ENCODE measurements around the gene PITPNC1.
"Not testable (repeated sequence)": the region's sequence is repeated elsewhere in the genome, so short reads cannot be mapped to it uniquely, and the experiment has no call there.

PITPNC1 gene

DNA sequence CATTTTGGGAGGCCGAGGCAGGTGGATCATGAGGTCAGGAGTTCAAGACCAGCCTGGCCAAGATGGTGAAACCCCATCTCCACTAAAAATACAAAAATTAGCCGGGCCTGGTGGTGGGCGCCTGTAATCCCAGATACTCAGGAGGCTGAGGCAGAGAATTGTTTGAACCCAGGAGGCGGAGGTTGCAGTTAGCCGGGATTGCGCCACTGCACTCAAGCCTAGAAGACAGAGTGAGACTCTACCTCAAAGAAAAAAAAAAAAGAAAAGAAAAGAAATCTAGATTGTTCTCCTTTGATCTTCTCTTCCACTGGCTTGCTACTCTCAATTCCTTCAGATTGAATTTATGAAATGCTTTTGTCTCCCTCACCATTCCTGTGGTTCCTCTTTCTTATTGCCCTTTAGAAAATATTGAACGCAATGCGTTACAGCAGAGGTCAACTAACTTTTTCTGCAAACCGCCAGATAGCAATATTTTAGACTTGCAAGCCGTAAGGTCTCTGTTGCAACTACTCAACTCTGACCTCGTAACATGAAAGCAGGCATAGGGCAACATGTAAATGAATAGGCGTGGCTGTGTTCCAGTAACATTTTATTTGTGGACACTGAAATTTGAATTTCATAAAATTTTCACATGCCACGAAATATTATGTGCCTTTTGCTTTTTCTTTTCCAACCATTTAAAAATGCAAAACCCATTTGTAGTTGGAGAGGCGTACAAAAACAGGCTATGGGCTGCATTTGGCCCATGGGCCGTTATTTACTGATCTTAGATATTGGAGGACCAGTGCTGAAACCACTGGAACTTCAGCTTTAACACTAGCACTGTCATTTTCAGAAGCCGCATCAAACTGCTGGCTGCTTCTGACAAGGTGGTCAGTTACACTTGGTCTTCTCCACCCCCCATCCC, 24.8 kb downstream of the PITPNC1 start:
- DNase-seq, result no peak

DNA sequence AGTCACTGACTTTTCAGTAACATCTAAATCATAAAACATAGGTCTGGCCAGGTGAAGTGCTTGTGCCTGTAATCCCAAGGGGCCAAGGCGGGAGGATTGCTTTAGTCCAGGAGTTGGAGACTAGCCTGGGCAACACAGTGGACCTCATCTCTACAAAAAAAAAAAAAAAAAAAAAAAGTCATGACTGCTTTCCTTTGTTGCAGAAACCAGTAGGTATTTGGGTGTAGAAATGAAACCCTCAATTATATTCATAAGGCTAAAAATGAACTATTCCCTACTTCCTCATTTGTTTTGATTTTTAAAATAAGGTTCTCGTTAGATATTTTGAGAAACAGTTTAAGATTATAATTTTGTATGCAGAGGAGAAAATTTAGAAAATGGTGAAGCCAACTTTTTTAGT, 26.0 kb downstream of the PITPNC1 start:
- DNase-seq, result no peak

DNA sequence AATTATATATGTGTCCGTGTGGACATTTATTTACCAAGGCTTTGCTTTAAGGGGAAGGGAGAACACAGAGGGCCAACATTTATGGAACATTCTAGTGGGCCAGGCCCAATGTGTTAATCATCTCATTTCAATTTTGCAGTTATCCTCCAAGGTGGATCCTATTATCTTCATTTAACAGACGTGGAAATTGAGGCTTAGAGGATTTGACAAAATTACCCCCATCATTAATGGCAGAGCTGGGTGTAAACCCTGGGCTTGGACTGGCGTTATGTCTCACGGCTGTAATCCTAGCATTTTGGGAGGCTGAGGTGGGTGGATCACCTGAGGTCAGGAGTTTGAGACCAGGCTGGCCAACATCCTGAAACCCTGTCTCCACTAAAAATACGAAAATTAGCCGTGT, 26.4 kb downstream of the PITPNC1 start:
- DNase-seq, result no peak

DNA sequence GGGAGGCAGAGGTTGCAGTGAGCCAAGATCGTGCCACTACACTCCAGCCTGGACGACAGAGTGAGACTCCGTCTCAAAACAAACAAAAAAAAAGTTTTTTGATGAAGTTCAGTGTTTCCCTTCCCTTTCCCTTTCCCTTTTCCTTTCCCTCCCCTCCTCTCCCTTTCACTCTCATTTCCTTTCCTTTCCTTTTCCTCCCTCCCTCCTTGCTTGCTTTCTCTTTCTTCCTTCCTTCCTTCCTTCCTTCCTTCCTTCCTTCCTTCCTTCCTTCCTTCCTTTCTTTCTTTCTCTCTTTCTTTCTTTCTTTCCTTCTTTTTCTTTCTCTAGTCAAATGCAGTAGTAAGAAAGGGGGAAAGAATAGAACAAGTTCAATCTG, 31.4 kb downstream of the PITPNC1 start:
- DNase-seq, result not testable (repeated sequence)

DNA sequence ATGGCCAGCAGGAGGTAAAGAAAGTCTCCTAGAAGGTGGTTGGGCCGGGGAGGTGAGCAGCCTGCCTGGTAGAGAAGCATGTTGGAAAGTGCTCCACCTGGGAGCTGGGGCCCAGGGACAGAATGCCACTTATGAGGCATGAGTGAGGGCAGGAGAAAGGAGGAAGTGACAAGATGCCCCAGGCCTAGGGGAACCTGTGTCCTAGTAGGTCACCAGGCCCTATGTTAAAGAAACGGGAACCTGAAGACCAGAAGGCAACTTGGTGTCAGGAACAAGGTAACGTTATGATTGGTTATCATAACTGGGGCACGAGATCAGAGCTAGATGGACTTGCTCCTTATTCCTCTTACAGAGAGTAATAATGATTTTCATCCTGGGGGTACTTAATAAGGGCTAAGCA, 34.3 kb downstream of the PITPNC1 start:
- no peak for DNase-seq

DNA sequence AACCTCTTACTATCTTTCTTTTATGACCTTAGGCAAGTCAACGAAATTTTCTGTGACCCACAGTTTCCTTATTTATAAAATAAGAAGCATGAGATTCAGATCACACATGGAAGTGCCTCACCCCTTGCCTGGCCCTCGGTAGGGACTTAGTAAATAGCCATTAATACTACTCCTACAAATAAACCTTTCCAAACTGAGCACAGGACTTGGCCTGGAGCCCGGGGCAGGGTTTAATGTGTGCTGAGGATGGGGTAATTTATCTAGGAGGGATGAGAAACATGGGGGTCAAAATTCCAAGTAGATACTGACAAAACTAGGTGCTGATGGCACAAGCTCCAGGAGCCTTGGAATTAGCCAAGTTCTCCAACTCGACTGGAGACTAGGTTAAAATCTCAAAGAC, 35.0 kb downstream of the PITPNC1 start:
- DNase-seq, result no peak

DNA sequence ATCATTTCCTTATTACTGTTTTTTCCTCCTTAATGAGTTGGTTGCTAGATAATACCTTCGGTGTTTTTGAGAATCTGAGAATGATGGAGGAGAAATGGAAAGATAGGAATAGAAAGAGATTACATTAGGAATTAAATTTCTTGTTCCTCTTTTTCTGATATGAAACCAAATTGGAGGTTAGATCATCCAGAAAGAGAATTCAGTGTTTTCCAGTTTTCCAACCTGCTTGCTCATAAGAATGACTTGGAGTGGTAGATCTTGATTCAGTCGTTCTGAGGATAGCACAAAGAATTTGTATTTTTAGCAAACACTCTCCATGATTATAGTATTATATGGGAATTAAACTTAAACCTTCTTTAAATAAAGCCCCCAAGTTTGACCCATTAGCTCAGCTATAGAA, 35.9 kb downstream of the PITPNC1 start:
- no peak for DNase-seq

DNA sequence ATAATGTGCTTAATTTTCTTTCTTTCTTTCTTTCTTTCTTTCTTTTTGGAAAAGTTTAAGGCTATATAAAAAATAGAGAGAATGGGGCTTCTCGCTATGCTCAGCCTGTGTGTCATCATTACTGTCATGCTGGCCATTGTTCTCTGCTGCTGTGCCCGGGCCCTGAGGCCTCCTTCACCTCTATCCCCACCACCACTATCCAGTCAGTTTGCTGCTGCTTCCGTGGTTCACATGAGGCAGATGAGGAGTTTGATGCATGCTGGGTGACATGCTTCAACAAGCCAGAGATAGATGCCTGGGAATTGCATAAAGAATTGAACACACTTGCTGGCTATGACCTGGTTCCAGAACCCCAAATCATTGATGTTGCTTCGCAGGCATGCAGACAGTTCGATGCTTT, 36.3 kb downstream of the PITPNC1 start:
- DNase-seq, result no peak

DNA sequence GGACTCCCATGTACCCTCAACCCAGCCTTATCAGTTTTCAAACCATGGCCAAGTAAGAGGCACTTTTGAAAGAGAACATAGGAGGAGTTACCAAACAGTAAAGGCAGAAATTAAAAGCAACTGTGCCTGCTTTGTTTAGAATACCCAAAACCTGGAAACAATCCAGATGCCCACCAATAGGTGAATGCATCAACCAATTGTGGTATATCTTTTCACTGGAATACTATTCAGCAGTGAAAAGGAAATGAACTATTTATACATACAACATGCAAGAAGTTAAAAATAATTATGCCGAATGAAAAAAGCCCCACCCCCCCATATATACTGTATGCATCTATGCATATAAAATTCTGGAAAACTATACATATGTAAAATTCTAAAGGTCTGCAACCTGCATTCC, 37.0 kb downstream of the PITPNC1 start:
- no peak for DNase-seq

DNA sequence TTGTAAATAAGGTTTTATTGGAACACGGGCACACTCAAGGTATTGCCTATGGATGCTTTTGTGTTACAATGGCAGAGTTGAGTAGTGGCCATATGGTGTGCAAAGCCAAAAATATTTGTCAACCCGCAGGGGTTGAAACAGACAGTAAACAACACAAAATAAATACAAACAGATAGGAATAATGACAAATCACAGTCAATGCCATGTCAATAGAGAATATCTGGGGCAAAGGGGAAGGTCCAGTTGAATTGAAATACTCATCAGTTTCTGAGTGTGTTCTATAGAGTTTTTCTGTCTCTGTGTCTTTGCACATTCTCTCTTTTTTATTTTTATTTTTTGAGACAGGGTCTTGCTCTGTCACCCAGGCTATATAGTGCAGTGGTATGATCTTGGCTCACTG, 37.5 kb downstream of the PITPNC1 start:
- no peak for DNase-seq

DNA sequence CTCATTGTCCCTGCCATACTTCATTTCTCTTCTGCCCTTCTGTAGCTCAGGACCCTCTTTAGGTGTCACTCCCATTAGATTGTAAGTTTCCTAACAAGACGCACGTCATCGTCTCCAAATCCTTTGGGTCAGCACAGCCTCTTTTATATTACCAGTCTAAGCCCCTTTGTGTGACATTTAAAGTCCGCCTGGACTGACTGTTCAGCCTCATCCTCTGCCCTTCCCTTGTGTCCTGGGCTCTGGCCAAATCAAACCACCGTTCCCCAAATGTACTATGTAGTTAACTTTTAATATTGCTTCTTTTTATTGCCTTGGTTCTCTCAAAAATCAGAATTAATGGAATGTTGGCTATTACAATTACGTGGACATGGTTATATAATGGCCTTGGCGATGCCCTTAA, 38.2 kb downstream of the PITPNC1 start:
- no peak for DNase-seq

DNA sequence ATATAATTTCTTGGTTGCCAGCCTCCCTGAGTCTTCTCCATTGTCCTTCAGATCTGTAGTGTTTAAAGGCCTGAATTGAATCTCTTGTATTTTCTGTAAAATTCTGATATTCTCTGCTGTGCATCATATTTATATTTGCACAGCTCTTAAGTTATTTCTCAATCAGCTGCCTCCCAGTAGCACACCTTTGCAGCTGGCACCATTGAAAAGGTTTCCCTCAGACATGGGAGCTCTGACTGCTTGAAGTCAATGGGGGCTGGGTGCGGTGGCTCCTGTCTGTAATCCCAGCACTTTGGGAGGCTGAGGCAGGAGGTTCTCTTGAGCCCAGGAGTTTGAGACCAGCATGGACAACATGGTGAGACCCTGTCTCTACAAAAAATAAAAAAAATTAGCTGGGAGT, 40.4 kb downstream of the PITPNC1 start:
- DNase-seq, result no peak

DNA sequence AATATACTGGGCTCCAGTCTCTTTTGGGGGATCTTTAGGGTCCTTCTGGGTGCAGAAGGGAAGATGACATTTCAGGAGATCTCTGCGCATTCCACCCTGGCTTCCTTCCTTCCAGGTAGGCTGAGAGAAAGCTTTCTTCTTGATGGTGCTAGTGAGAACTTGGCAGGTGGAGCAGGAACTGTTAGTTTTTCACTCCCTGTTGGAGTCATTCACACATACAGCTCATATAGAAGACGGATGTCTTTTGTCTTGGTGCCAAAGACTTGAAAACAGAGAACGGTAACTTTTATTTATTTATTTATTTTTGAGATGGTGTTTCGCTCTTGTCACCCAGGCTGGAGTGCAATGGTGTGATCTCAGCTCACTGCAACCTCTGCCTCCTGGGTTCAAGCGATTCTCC, 43.9 kb downstream of the PITPNC1 start:
- DNase-seq, result no peak

DNA sequence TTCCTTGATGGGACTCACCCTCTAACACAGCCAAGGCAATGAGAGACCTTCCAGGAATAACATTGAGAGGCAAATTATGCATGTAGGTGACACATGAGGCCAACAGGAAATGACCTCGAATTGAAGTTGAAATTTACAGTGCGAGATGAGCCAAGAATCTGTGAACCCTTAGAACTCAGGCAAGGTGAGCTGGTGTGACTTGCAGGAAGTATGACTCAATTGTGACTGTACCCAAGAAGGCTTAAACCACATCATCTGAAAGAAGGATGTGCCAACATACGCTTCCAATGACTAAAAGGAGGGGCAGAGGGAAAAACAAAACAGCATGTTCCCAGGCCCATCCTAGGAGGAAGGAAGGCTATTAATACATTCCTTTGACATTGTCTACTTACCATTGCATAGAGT, 44.8 kb downstream of the PITPNC1 start:
- DNase-seq, result peak; percentile 53

DNA sequence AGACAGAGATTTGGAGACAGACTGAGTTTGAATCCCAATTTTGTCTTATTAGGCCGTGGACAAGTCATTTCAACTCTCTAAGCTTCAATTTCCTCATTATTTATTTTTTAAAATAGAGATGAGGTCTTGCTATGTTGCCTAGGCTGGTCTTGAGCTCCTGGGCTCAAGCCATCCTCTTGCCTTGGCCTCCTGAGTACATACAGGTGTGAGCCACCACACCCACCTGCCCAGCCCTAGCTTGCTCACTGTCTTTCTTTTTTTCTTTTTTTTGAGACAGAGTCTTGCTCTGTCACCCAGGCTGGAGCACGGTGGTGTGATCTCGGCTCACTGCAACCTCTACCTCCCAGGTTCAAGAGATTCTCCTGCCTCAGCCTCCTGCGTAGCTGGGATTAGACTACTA, 45.2 kb downstream of the PITPNC1 start:
- DNase-seq, result peak; percentile 20

DNA sequence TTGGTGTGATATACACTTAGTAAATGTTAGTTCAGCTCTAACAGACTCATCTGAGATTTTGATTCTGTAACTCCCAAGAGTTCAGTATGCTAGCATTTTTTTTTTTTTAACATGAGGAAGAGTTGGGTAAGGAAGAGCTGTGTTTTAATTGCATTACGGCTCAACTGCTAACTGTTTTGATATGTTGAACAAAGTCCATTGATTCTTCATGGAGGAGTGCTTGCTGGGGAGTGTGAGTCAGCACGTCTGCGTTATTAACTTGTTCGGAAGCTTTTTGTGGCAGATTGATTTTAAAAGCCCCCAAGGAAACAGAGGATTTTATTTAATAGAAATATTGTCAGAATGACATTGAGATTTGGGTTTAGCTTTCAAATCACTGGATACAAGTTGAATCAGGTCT, 45.8 kb downstream of the PITPNC1 start:
- no peak for DNase-seq

DNA sequence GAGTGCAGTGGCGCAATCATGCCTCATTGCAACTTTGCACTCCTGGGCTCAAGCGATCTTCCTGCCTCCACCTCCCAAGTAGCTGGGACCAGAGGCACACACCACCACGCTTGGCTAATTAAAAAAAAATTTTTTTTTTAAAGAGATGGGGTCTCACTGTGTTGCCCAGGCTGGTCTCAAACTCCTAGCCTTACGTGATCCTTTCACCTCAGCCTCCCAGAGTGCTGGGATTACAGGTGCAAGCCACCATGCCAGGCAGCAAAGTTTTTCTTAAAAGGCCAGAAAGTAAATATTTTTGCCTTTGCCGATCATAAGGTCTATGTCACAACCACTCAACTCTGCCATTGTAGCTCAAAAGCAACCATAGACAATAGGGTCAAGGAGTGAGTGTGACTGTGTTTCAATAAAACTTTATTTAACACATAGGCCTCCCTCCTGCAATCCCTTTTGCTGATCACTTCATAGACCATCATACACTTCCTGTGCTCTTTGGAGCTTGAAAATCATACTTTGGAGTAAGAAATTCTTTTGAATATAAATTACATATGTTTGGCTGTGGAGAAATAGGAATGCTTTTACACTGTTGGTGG, 48.6 kb downstream of the PITPNC1 start:
- no peak for DNase-seq

DNA sequence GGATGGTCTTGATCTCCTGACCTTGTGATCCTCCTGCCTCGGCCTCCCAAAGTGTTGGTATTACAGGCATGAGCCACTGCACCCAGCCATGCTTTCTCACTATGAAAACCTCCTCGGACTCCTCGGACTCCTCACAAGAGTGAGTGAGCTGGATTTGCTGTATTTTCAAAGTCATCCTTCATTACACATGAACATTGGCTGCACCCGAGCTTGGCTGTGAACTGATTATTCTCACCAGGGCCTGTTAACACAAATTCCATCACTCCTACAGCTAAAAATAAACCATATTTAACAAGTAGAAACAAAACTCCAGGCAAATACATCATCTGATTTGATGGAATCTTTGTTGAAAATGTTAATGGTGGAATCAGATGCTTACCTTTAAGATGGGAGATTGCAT, 50.3 kb downstream of the PITPNC1 start:
- DNase-seq, result no peak

DNA sequence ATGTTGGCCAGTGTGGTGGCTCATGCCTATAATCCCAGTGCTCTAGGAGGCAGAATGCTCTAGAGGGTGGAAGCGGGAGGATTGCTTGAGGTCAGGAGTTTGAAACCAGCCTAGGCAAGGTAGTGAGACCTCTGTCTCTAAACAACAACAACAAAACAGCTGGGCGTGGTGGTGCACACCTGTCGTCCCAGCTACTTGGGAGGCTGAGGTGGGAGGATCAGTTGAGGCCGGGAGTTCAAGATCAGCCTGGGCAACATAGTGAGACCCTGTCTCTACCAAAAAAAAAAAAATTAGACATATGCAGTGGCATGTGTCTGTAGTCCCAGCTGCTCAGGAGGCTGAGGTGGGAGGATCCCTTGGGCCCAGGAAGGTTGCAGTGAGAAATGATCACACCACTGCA, 53.4 kb downstream of the PITPNC1 start:
- not testable (repeated sequence) for DNase-seq

DNA sequence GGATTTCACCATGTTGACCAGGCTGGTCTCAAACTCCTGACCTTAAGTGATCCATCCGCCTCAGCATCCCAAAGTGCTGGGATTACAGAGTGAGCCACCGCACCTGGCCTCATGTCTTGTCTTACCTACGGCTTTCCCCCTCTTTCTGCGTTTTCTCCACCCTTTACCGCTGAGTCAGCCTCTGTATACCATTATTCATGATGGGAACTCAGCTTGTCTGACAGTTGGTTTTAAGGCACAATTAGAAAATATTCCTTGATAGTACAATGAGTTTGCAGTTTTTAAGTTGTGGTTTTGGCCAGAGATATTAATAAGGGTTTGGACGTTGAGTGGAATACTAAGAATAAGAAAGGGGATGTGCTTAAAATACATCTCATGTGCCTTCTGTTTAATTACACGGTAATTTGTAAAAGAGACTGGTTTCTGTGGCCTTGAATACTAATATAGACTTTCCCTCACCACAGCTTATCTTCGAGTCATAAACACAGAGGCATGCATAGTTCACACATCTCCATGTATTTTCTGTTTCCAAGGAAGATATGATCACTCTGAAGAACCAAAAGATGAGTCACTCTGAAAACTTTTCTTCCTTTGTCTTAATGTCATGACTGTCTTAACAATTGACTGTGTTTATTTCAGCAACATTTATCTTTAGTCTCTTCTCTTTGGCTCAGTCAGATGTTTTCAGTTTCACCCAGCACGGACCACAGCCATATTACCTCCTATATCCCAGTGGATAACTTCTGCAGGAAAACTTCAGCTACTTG, 54.4 kb downstream of the PITPNC1 start:
- no peak for DNase-seq

DNA sequence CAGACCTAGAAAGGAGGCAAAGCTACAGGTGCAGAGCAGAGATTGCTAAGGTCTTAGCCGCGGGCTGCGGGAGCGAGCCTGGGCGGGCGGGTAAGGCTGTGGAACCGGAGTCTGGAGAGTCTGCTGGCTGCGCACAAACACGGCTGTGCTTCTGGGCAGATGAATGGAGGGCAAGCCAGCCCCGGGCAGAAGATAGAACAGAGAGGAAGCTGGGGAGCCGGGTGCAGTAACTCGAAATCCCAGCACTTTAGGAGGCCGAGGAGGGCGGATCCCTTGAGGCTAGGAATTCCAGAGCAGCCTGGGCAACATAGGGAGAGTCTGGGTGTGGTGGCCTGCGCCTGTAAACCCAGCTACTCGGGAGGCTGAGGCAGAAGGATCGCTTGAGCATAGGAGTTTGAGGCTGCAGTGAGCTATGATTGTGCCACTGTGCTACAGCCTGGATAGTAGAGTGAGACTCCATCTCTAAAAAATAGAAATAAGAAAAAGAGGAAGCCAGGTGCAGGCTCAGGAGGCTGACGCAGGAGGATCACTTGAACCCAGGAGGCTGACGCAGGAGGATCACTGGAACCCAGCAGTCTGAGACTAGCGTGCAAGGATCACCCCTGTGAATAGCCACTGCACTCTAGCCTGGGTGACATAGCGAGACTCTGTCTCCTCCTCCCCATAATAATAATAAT, 56.3 kb downstream of the PITPNC1 start:
- DNase-seq, result no peak

DNA sequence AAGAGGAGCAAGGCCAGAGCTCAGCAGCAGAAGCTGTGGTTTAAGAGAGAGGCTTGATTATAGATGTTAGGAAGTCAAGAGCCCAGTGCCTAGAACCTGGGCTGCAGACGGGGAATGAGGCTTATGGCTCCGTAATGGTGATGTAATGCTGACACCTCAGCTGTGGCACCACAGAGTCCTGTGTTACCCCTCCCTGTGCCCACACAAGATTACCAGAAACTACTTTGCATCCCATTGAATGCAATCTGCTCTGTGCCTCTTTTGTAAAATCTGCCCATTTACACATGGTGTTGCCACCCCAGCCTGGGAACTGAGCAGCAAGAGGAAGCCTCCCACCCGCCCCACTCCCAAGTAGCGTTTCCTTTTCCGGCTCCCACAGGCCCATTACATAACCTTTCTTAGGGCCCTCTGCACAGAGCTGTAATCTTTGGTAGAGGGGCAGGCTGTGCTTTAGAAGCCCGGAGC, 57.0 kb downstream of the PITPNC1 start:
- peak; percentile 54 for DNase-seq

DNA sequence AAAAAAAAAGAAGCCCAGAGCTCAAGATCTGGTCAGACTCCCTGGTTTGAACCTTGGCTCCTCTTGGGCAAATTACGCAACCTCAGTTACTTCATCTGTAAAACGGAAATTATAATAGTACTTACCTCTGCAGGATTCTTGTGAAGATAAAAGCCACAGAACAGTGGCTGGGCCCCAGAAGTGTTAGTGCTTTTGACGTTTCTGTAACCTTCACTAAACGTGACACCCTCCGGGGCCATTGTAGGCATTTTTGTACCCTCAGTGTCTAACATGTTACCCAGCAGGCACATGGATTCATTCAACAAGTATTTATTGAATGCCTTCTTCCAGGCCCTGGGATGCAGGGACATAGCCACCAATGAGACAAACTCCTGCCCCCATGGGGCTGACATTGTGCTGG, 58.0 kb downstream of the PITPNC1 start:
- peak; percentile 63 for DNase-seq

Measured in stimulated activated CD4-positive, alpha-beta T cell treated with anti-CD3 and anti-CD28 coated beads, Interleukin-15, amount 100 ng/mL, for 24 hours (primary cell).